H9 (cell line): ENCODE results near the gene ITPR3. TPM values are rescaled to one million over a fixed set of nuclear protein-coding genes. Genes with fewer than 3 reads are reported as not detected.

Source experiments
- DNase-seq: peaks from one replicate; pipeline ENCODE4 v3.0.0-alpha.2; 2017
- H2AFZ ChIP-seq: one replicate; pipeline ENCODE4 v1.6.1; 2013; ENCODE audit warnings: mild to moderate bottlenecking, low read length, control low read depth, moderate library complexity
- H2AK5ac ChIP-seq: 2 replicates; pipeline ENCODE4 v1.6.1; 2013; ENCODE audit warnings: low read length, control low read depth, mixed read lengths; ENCODE audit not compliant: insufficient read length
- H2BK120ac ChIP-seq: one replicate; pipeline ENCODE4 v1.6.1; 2013; ENCODE audit warnings: low read depth, mild to moderate bottlenecking, low read length, control low read depth, inconsistent platforms; ENCODE audit not compliant: poor library complexity, severe bottlenecking
- H2BK12ac ChIP-seq: 2 replicates; pipeline ENCODE4 v1.6.1; 2013; ENCODE audit warnings: low read length, control low read depth, mixed read lengths, low read depth; ENCODE audit not compliant: insufficient read length
- H2BK15ac ChIP-seq: 2 replicates; pipeline ENCODE4 v1.6.1; 2013; ENCODE audit warnings: low read depth, low read length, control low read depth
- H2BK20ac ChIP-seq: one replicate; pipeline ENCODE4 v1.6.1; 2013; ENCODE audit warnings: low read depth, mild to moderate bottlenecking, low read length, control low read depth, inconsistent platforms; ENCODE audit not compliant: poor library complexity, severe bottlenecking
- H2BK5ac ChIP-seq: 2 replicates; pipeline ENCODE4 v1.6.1; 2013; ENCODE audit warnings: low read length, control low read depth, mixed read lengths; ENCODE audit not compliant: insufficient read length
- H3K14ac ChIP-seq: 2 replicates; pipeline ENCODE4 v1.6.1; 2013; ENCODE audit warnings: low read length, control low read depth; ENCODE audit not compliant: insufficient read depth
- H3K18ac ChIP-seq: 2 replicates; pipeline ENCODE4 v1.6.1; 2013; ENCODE audit warnings: low read depth, mild to moderate bottlenecking, mixed read lengths, low read length, control low read depth; ENCODE audit not compliant: insufficient read length
- H3K23ac ChIP-seq: 2 replicates; pipeline ENCODE4 v1.6.1; 2013; ENCODE audit warnings: low read length, control low read depth, mixed read lengths, low read depth; ENCODE audit not compliant: insufficient read length
- H3K23me2 ChIP-seq: 2 replicates; pipeline ENCODE4 v1.6.1; 2013; ENCODE audit warnings: low read depth, mild to moderate bottlenecking, mixed read lengths, low read length, control low read depth; ENCODE audit not compliant: insufficient read length, poor library complexity, severe bottlenecking
- H3K27ac ChIP-seq: 2 replicates; pipeline ENCODE4 v1.5.1; 2013; ENCODE audit warnings: low read length, control low read depth, mixed read lengths, low read depth; ENCODE audit not compliant: insufficient read length
- H3K27me3 ChIP-seq: 2 replicates; pipeline ENCODE4 v1.6.1; 2013; ENCODE audit warnings: low read length, control low read depth, inconsistent platforms; ENCODE audit not compliant: insufficient read depth
- H3K4ac ChIP-seq: 2 replicates; pipeline ENCODE4 v1.6.1; 2013; ENCODE audit warnings: low read depth, mild to moderate bottlenecking, control low read depth, inconsistent platforms, low read length, moderate library complexity
- H3K4me1 ChIP-seq: 2 replicates; pipeline ENCODE4 v1.6.1; 2013; ENCODE audit warnings: low read length, control low read depth, inconsistent platforms; ENCODE audit not compliant: insufficient read depth
- H3K4me2 ChIP-seq: 2 replicates; pipeline ENCODE4 v1.6.1; 2013; ENCODE audit warnings: low read length, control low read depth, mixed read lengths; ENCODE audit not compliant: insufficient read length, insufficient read depth
- H3K56ac ChIP-seq: 2 replicates; pipeline ENCODE4 v1.6.1; 2013; ENCODE audit warnings: low read depth, mild to moderate bottlenecking, mixed read lengths, low read length, control low read depth; ENCODE audit not compliant: insufficient read length
- H3K79me1 ChIP-seq: 2 replicates; pipeline ENCODE4 v1.6.1; 2013; ENCODE audit warnings: low read depth, mild to moderate bottlenecking, moderate library complexity, low read length, control low read depth, inconsistent platforms; ENCODE audit not compliant: insufficient read depth, poor library complexity, severe bottlenecking
- H3K79me2 ChIP-seq: 2 replicates; pipeline ENCODE4 v1.6.1; 2013; ENCODE audit warnings: low read length, control low read depth, inconsistent platforms; ENCODE audit not compliant: insufficient read depth
- H3K9ac ChIP-seq: 2 replicates; pipeline ENCODE4 v1.6.1; 2013; ENCODE audit warnings: low read length, control low read depth, mixed read lengths; ENCODE audit not compliant: insufficient read length; ENCODE audit errors: extremely low read depth
- H3K9me3 ChIP-seq: one replicate; pipeline ENCODE4 v1.6.1; 2013; ENCODE audit warnings: low read depth, low read length, inconsistent platforms; ENCODE audit not compliant: control insufficient read depth
- H3T11ph ChIP-seq: one replicate; pipeline ENCODE4 v1.6.1; 2013; ENCODE audit warnings: mild to moderate bottlenecking, low read length, control low read depth, inconsistent platforms
- H4K20me1 ChIP-seq: one replicate; pipeline ENCODE4 v1.6.1; 2013; ENCODE audit not compliant: control insufficient read depth, insufficient read length, insufficient read depth
- H4K5ac ChIP-seq: 2 replicates; pipeline ENCODE4 v1.6.1; 2013; ENCODE audit warnings: low read depth, mild to moderate bottlenecking, mixed read lengths, low read length, control low read depth; ENCODE audit not compliant: insufficient read length
- H4K8ac ChIP-seq: replicated peaks from 2 replicates; pipeline ENCODE4 v1.6.1; 2013; ENCODE audit warnings: low read length, control low read depth, mixed read lengths, low read depth; ENCODE audit not compliant: insufficient read length
- H4K91ac ChIP-seq: 2 replicates; pipeline ENCODE4 v1.6.1; 2013; ENCODE audit warnings: low read depth, mild to moderate bottlenecking, moderate library complexity, mixed read lengths, low read length, control low read depth; ENCODE audit not compliant: insufficient read length
- H3K27ac Mint-ChIP-seq, 3 experiments: 2 replicates in 2 of 3; 3 replicates in 1 of 3; pipeline ENCODE4 v1.8.0; 2020 to 2021; ENCODE audit warnings: mixed read lengths in 3 of 3, mild to moderate bottlenecking in 1 of 3, moderate library complexity in 1 of 3
- H3K27me3 Mint-ChIP-seq: 2 replicates; pipeline ENCODE4 v1.8.0; 2021; ENCODE audit warnings: low read depth, mild to moderate bottlenecking, moderate library complexity, mixed read lengths
- H3K36me3 Mint-ChIP-seq, 3 experiments: 2 replicates in 2 of 3; 3 replicates in 1 of 3; pipeline ENCODE4 v1.8.0; 2020 to 2021; ENCODE audit warnings: low read depth in 3 of 3, mixed read lengths in 3 of 3; ENCODE audit not compliant: insufficient read depth in 1 of 3
- H3K4me1 Mint-ChIP-seq, 2 experiments: 2 replicates each; pipeline ENCODE4 v1.8.0; 2020; ENCODE audit warnings: mixed read lengths in 2 of 2
- H3K4me3 Mint-ChIP-seq, 2 experiments: 2 replicates in 1 of 2; 3 replicates in 1 of 2; pipeline ENCODE4 v1.8.0; 2020 to 2021; ENCODE audit warnings: mild to moderate bottlenecking in 2 of 2, mixed read lengths in 2 of 2, moderate library complexity in 1 of 2
- H3K9me3 Mint-ChIP-seq, 2 experiments: 2 replicates in 1 of 2; 3 replicates in 1 of 2; pipeline ENCODE4 v1.8.0; 2020; ENCODE audit warnings: mild to moderate bottlenecking in 2 of 2, mixed read lengths in 2 of 2, moderate library complexity in 1 of 2
- CTCF ChIP-seq: fragments of 200-600 bp; sonication (generic); conservative IDR thresholded peaks from 3 replicates; pipeline ENCODE4 v1.8.0; 2021; ENCODE audit warnings: antibody characterized with exemption, mild to moderate bottlenecking
- WGBS: extraction: QIAGEN DNeasy Blood & Tissue Kit; methylation state at CpG from one replicate; pipeline ENCODE4 v1.1.7; 2013; ENCODE audit warnings: missing lambda C conversion rate, low lambda C conversion rate, mixed read lengths; ENCODE audit not compliant: insufficient read length; ENCODE audit errors: extremely low coverage; 5-methylcytosine and 5-hydroxymethylcytosine counted together
- total RNA-seq: library from RNA; stranded (reverse); gene quantifications from 2 replicates; pipeline ENCODE4 v1.2.1, GENCODE V29; 2021

ITPR3 gene
- total RNA-seq, 1 experiment from 2014 or later = 40.3 TPM

DNA sequence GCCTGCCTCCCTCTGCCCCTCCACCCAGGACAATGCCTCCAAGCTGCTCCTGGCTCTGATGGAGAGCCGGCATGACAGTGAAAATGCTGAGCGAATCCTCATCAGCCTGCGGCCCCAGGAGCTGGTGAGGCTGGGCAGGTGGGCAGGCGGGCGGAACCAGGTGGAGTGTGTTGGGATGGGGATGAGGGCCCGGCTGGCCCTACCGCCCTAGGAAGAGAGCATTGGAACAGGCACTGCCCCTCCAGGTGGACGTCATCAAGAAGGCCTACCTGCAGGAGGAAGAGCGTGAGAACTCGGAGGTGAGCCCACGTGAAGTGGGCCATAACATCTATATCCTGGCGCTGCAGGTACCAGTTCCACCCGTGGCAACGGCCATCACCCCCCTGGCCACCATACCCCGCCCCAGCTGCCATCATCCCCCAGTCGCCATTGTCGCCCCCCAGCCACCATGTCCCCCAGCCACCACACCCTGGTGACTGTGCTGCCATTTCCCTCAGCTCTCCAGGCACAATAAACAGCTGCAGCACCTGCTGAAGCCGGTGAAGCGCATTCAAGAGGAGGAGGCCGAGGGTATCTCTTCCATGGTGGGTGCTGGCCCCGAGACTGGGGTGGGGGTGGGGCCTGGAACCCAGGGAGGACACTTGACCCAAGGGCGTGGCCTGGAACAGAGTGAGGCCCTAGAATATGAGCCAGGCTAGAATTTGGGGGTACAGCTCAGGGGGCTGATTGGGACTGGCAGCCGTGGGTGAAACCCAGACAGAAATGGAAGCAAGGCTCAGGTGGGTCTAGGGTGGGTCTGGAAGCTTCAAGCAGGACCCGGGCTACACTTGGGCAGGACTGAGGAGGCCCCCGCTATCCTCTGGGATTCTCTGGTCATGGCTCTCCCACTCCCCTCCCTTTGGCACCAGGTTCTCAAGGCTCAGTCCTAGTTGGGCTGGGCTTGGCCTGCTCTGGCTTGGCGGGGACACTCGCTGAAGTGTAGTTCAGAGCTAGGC lies 66.2 kb downstream of the ITPR3 start:
- no peaks in the 10 kb centered on the region for H3K9me3 Mint-ChIP-seq
- H3K4me1 Mint-ChIP-seq = peaks cover 4 to 7% of the 10 kb centered on the region in 2 experiments; a peak in 3 of 4 replicates
- Histone ChIP-seq H3K4me2 (no peak overlapping the region), H3K79me2 (no peaks in the 10 kb centered on the region), H4K20me1 (no peaks in the 10 kb centered on the region), H2AFZ (no peak overlapping the region), H3K4me1 (no peaks in the 10 kb centered on the region), H3T11ph (no peak overlapping the region), H3K4ac (no peak overlapping the region), H2BK5ac (no peak overlapping the region), H3K9me3 (no peaks in the 10 kb centered on the region), H2BK15ac (no peak overlapping the region), H3K79me1 (no peaks in the 10 kb centered on the region), H4K91ac (no peak overlapping the region), H4K5ac (no peak overlapping the region), H3K9ac (no peak overlapping the region), H3K56ac (no peak overlapping the region), H2BK20ac (no peak overlapping the region), H3K23me2 (no peaks in the 10 kb centered on the region), H3K27ac (no peak overlapping the region), H3K18ac (no peak overlapping the region), H3K27me3 (no peaks in the 10 kb centered on the region), H3K14ac (no peak overlapping the region), H2BK120ac (no peak overlapping the region), H2BK12ac (no peak overlapping the region), H3K23ac (no peak overlapping the region), H4K8ac (no peak overlapping the region), H2AK5ac (no peak overlapping the region)
- no peak for TF ChIP-seq CTCF
- DNase-seq = no peak
- H3K36me3 Mint-ChIP-seq = peaks cover 34 to 89% (median 88%) of the 10 kb centered on the region in 3 experiments; a peak in 6 of 7 replicates
- no CpG with 5 or more reads among the region's 27 CpGs for WGBS
- no peak overlapping the region for H3K4me3 Mint-ChIP-seq
- no peak overlapping the region for H3K27ac Mint-ChIP-seq
- H3K27me3 Mint-ChIP-seq = no peaks in the 10 kb centered on the region
